ENCODE results near the gene MAPK1IP1L. TPM values are rescaled to one million over a fixed set of nuclear protein-coding genes. Genes with fewer than 3 reads are reported as not detected.

The MAPK1IP1L gene
- total RNA-seq, 1 donor from 2014 or later, result 72.6 TPM

DNA sequence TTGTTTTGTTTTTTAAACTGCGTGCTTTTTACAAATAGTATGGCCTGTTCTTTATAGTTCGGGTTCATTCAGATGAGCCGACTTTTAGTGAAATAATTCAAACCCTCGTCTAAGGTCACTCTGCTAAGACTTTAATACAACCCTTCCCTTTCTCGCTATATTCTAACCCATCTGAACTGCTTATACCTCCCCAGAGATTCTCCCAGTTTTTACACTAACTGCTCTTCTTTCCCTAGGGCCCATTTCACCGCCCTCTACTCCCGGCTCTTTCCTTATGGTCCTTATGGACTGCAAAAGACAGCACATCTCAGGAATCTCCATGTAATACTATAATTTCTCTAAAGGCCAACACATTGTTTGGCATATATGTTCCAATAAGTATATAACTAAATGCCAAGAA, 2.1 kb downstream of the MAPK1IP1L start:
- H3K9me3 ChIP-seq (ENCODE audit: low read depth), result no peaks in the 10 kb centered on the region
- H3K4me1 ChIP-seq, result peaks cover 23% of the 10 kb centered on the region
- peak overlapping the region; percentile 99 for H3K9ac ChIP-seq
- H3K4me3 ChIP-seq, result peak overlapping the region; percentile 94
- peaks cover 24% of the 10 kb centered on the region for H3K36me3 ChIP-seq
- no peak overlapping the region for H3K27ac ChIP-seq
- H3K4me2 ChIP-seq, result peak overlapping the region; percentile 78
- Mint-ChIP-seq H3K36me3 (peaks cover 50% of the 10 kb centered on the region), H3K9me3 (peaks cover 19% of the 10 kb centered on the region), H3K4me1 (peaks cover 23% of the 10 kb centered on the region), H3K27me3 (ENCODE audit: insufficient read depth, low read depth) (peaks cover 4% of the 10 kb centered on the region), H3K27ac (no peak overlapping the region), H3K4me3 (peak overlapping the region; percentile 97)
- peaks cover 19% of the 10 kb centered on the region for H3F3A ChIP-seq (ENCODE audit: low read depth)
- no peak for TF ChIP-seq EZH2 (IDR thresholded peaks at IDR 0.05)
- TF ChIP-seq, protein P1, sequence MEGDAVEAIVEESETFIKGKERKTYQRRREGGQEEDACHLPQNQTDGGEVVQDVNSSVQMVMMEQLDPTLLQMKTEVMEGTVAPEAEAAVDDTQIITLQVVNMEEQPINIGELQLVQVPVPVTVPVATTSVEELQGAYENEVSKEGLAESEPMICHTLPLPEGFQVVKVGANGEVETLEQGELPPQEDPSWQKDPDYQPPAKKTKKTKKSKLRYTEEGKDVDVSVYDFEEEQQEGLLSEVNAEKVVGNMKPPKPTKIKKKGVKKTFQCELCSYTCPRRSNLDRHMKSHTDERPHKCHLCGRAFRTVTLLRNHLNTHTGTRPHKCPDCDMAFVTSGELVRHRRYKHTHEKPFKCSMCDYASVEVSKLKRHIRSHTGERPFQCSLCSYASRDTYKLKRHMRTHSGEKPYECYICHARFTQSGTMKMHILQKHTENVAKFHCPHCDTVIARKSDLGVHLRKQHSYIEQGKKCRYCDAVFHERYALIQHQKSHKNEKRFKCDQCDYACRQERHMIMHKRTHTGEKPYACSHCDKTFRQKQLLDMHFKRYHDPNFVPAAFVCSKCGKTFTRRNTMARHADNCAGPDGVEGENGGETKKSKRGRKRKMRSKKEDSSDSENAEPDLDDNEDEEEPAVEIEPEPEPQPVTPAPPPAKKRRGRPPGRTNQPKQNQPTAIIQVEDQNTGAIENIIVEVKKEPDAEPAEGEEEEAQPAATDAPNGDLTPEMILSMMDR (IDR thresholded peaks at IDR 0.05), result no peak
- no peak for TF ChIP-seq EZH2phosphoT487 (IDR thresholded peaks at IDR 0.05)
- peaks cover 28% of the 10 kb centered on the region for H4K20me1 ChIP-seq (ENCODE audit: low read depth)
- H3K27me3 ChIP-seq, result no peaks in the 10 kb centered on the region
- H3K79me2 ChIP-seq (ENCODE audit: low read depth), result peaks cover 69% of the 10 kb centered on the region
- no peak for DNase-seq (ENCODE audit: low spot score)
- H2AFZ ChIP-seq (replicated peaks), result no peak overlapping the region

- H3K27me3 ChIP-seq, result no peaks in the 10 kb centered on the region
- no peak overlapping the region for H3K9ac ChIP-seq
- peaks cover 19% of the 10 kb centered on the region for H3K9me3 Mint-ChIP-seq
- peak overlapping the region; percentile 36 for H3K4me3 Mint-ChIP-seq
- peaks cover 75% of the 10 kb centered on the region for H3K79me2 ChIP-seq (ENCODE audit: low read depth)
- H3K36me3 ChIP-seq, result peaks cover 24% of the 10 kb centered on the region
- peaks cover 52% of the 10 kb centered on the region for H3K36me3 Mint-ChIP-seq
- no peak overlapping the region for H3K4me3 ChIP-seq
- no peak overlapping the region for H3K27ac Mint-ChIP-seq
- peaks cover 23% of the 10 kb centered on the region for H3K4me1 ChIP-seq
- peaks cover 4% of the 10 kb centered on the region for H3K27me3 Mint-ChIP-seq (ENCODE audit: insufficient read depth, low read depth)
- no peak for DNase-seq (ENCODE audit: low spot score)
- peaks cover 18% of the 10 kb centered on the region for H3F3A ChIP-seq (ENCODE audit: low read depth)
- TF ChIP-seq, protein P1 (IDR thresholded peaks at IDR 0.05), result no peak
- TF ChIP-seq EZH2 (IDR thresholded peaks at IDR 0.05) (no peak), EZH2phosphoT487 (IDR thresholded peaks at IDR 0.05) (no peak)
- no peaks in the 10 kb centered on the region for H3K9me3 ChIP-seq (ENCODE audit: low read depth)
- no peak overlapping the region for H2AFZ ChIP-seq (replicated peaks)
- H4K20me1 ChIP-seq (ENCODE audit: low read depth), result peaks cover 28% of the 10 kb centered on the region
- peaks cover 23% of the 10 kb centered on the region for H3K4me1 Mint-ChIP-seq
- peak overlapping the region; percentile 36 for H3K4me2 ChIP-seq
- no peak overlapping the region for H3K27ac ChIP-seq
These were observed 2.7 kb downstream of the MAPK1IP1L start for GRCh38 chr14:55054098-55054497.

- peaks cover 36% of the 10 kb centered on the region for H3K36me3 ChIP-seq
- Mint-ChIP-seq H3K36me3 (peaks cover 69% of the 10 kb centered on the region), H3K27me3 (ENCODE audit: insufficient read depth, low read depth) (peaks cover 5% of the 10 kb centered on the region), H3K4me1 (peaks cover 9% of the 10 kb centered on the region), H3K9me3 (peaks cover 17% of the 10 kb centered on the region), H3K27ac (no peak overlapping the region), H3K4me3 (no peak overlapping the region)
- H3K4me2 ChIP-seq, result no peak overlapping the region
- peaks cover 16% of the 10 kb centered on the region for H3K4me1 ChIP-seq
- DNase-seq (ENCODE audit: low spot score), result no peak
- peaks cover 59% of the 10 kb centered on the region for H4K20me1 ChIP-seq (ENCODE audit: low read depth)
- peaks cover 98% of the 10 kb centered on the region for H3K79me2 ChIP-seq (ENCODE audit: low read depth)
- H3F3A ChIP-seq (ENCODE audit: low read depth), result peaks cover 5% of the 10 kb centered on the region
- no peak overlapping the region for H3K4me3 ChIP-seq
- H2AFZ ChIP-seq (replicated peaks), result no peak overlapping the region
- H3K27ac ChIP-seq, result no peak overlapping the region
- TF ChIP-seq EZH2phosphoT487 (IDR thresholded peaks at IDR 0.05) (no peak), EZH2 (IDR thresholded peaks at IDR 0.05) (no peak)
- TF ChIP-seq, protein P1 (IDR thresholded peaks at IDR 0.05), result no peak
- no peaks in the 10 kb centered on the region for H3K27me3 ChIP-seq
- no peaks in the 10 kb centered on the region for H3K9me3 ChIP-seq (ENCODE audit: low read depth)
- H3K9ac ChIP-seq, result no peak overlapping the region
These were observed 6.5 kb downstream of the MAPK1IP1L start for GRCh38 chr14:55057919-55058318.
